IMR-90 (cell line): ENCODE measurements around the gene OPHN1. TPM values are rescaled to one million over a fixed set of nuclear protein-coding genes. Genes with fewer than 3 reads are reported as not detected.

ENCODE experiments used
- ATAC-seq: fragments of 200-7000 bp; cut with Tn5 transposase; 2 replicates; pipeline ENCODE4 v1.9.1; 2020; ENCODE audit warnings: low read depth, mild to moderate bottlenecking, moderate library complexity
- BruUV-seq: library from RNA; stranded (reverse); fragments of 400-500 nt; replicated peaks from 2 replicates; lab custom pipeline; 2021; lab: Mats Ljungman, UMichigan
- CTCF ChIA-PET: fragments of 300-600 bp; formaldehyde crosslinking; extraction: SDS; loops from one replicate; lab custom pipeline; 2021; ENCODE audit warnings: antibody characterized with exemption; lab: Yijun Ruan, JAX
- POLR2A ChIA-PET: fragments of 300-600 bp; sonication (Branson Sonifier 250); formaldehyde crosslinking; loops from one replicate; lab custom pipeline; 2022; ENCODE audit warnings: antibody characterized with exemption; ENCODE audit not compliant: unreplicated experiment; lab: Charles Lee
- DNase-seq: peaks from one replicate; pipeline ENCODE4 v3.0.0; 2013
- H2AFZ ChIP-seq: replicated peaks from 2 replicates; pipeline ENCODE3; 2013; ENCODE audit warnings: low read length, mild to moderate bottlenecking; ENCODE audit not compliant: poor library complexity
- H2AK5ac ChIP-seq: 2 replicates; pipeline ENCODE4 v1.6.1; 2013; ENCODE audit warnings: low read depth, low read length, inconsistent platforms
- H2AK9ac ChIP-seq: replicated peaks from 2 replicates; pipeline ENCODE3; 2013; ENCODE audit warnings: mild to moderate bottlenecking, low read depth, low read length, moderate library complexity; ENCODE audit not compliant: poor library complexity
- H2BK120ac ChIP-seq: 2 replicates; pipeline ENCODE4 v1.6.1; 2013; ENCODE audit warnings: low read depth, low read length, inconsistent platforms
- H2BK15ac ChIP-seq: 3 replicates; pipeline ENCODE4 v1.6.1; 2013; ENCODE audit warnings: low read depth, low read length, inconsistent platforms
- H2BK20ac ChIP-seq: 2 replicates; pipeline ENCODE4 v1.6.1; 2013; ENCODE audit warnings: low read depth, mild to moderate bottlenecking, inconsistent platforms, low read length, moderate library complexity
- H2BK5ac ChIP-seq: 2 replicates; pipeline ENCODE4 v1.6.1; 2013; ENCODE audit warnings: mild to moderate bottlenecking, low read depth, low read length, inconsistent platforms; ENCODE audit not compliant: poor library complexity, severe bottlenecking
- H3K14ac ChIP-seq: replicated peaks from 2 replicates; pipeline ENCODE4 v1.6.1; 2013; ENCODE audit warnings: low read depth, low read length, inconsistent platforms
- H3K18ac ChIP-seq: 2 replicates; pipeline ENCODE4 v1.6.1; 2013; ENCODE audit warnings: low read depth, low read length, control low read depth
- H3K23ac ChIP-seq: 2 replicates; pipeline ENCODE4 v1.6.1; 2013; ENCODE audit warnings: low read depth, low read length, inconsistent platforms
- H3K27ac ChIP-seq: 2 replicates; pipeline ENCODE4 v1.5.1; 2013; ENCODE audit warnings: mild to moderate bottlenecking, control low read depth, low read length; ENCODE audit not compliant: insufficient read depth
- H3K27me3 ChIP-seq: 2 replicates; pipeline ENCODE4 v1.6.1; 2013; ENCODE audit warnings: low read length; ENCODE audit not compliant: control insufficient read depth, insufficient read depth
- H3K36me3 ChIP-seq: 2 replicates; pipeline ENCODE4 v1.6.1; 2013; ENCODE audit warnings: low read length, mixed read lengths; ENCODE audit not compliant: control insufficient read depth, insufficient read depth
- H3K4ac ChIP-seq: 2 replicates; pipeline ENCODE4 v1.6.1; 2013; ENCODE audit warnings: low read depth, low read length, inconsistent platforms
- H3K4me1 ChIP-seq: 2 replicates; pipeline ENCODE4 v1.6.1; 2013; ENCODE audit warnings: low read length, mixed read lengths; ENCODE audit not compliant: control insufficient read depth, insufficient read depth
- H3K4me2 ChIP-seq: 2 replicates; pipeline ENCODE4 v1.6.1; 2013; ENCODE audit warnings: low read depth, mild to moderate bottlenecking, control low read depth, low read length, moderate library complexity
- H3K4me3 ChIP-seq: 2 replicates; pipeline ENCODE4 v1.5.1; 2013; ENCODE audit warnings: low read depth, mild to moderate bottlenecking, control low read depth, low read length, moderate library complexity; ENCODE audit not compliant: insufficient read depth
- H3K56ac ChIP-seq: 2 replicates; pipeline ENCODE4 v1.6.1; 2013; ENCODE audit warnings: low read length, inconsistent platforms; ENCODE audit not compliant: insufficient read depth; ENCODE audit errors: extremely low read depth
- H3K79me1 ChIP-seq, 2 experiments: 2 replicates each; pipeline ENCODE4 v1.6.1; 2013; ENCODE audit warnings: low read length in 2 of 2, inconsistent platforms in 1 of 2, low read depth in 1 of 2
- H3K9ac ChIP-seq: 2 replicates; pipeline ENCODE4 v1.6.1; 2013; ENCODE audit warnings: low read depth, low read length, control low read depth
- H3K9me1 ChIP-seq: 2 replicates; pipeline ENCODE4 v1.6.1; 2013; ENCODE audit warnings: low read length, inconsistent platforms; ENCODE audit not compliant: insufficient read depth
- H3K9me3 ChIP-seq: 2 replicates; pipeline ENCODE4 v1.6.1; 2013; ENCODE audit warnings: low read length; ENCODE audit not compliant: control insufficient read depth, insufficient read depth
- H4K20me1 ChIP-seq: 2 replicates; pipeline ENCODE4 v1.6.1; 2013; ENCODE audit warnings: low read length, inconsistent platforms; ENCODE audit not compliant: insufficient read depth
- H4K5ac ChIP-seq: 2 replicates; pipeline ENCODE4 v1.6.1; 2013; ENCODE audit warnings: mild to moderate bottlenecking, low read depth, low read length, control low read depth
- H4K8ac ChIP-seq, 2 experiments: 2 replicates each; pipeline ENCODE4 v1.6.1; 2013; ENCODE audit warnings: low read depth in 2 of 2, low read length in 2 of 2, control low read depth in 1 of 2, inconsistent platforms in 1 of 2
- H4K91ac ChIP-seq: 2 replicates; pipeline ENCODE4 v1.6.1; 2013; ENCODE audit warnings: low read depth, low read length, inconsistent platforms; ENCODE audit not compliant: insufficient read depth
- BHLHE40 ChIP-seq: fragments of 150-350 bp; IDR thresholded peaks from 2 replicates; pipeline ENCODE4 v1.6.1; 2016; ENCODE audit warnings: mild to moderate bottlenecking, low read depth, low read length
- CEBPB ChIP-seq: IDR thresholded peaks from 2 replicates; pipeline ENCODE4 v1.6.1; 2012; ENCODE audit warnings: low read depth, low read length, improper control_type of control experiment
- CHD1 ChIP-seq: IDR thresholded peaks from 2 replicates; pipeline ENCODE4 v1.6.1; 2012; ENCODE audit warnings: low read depth, low read length, improper control_type of control experiment
- CTCF ChIP-seq: conservative IDR thresholded peaks from 2 replicates; pipeline ENCODE4 v1.5.1; 2012; ENCODE audit warnings: mild to moderate bottlenecking, low read depth, low read length, improper control_type of control experiment
- ELK1 ChIP-seq: fragments of 150-350 bp; IDR thresholded peaks from 2 replicates; pipeline ENCODE4 v1.6.1; 2016; ENCODE audit warnings: low read depth, mild to moderate bottlenecking, low read length, moderate library complexity, borderline replicate concordance
- FOS ChIP-seq: fragments of 150-350 bp; IDR thresholded peaks from 2 replicates; pipeline ENCODE4 v1.6.1; 2016; ENCODE audit warnings: low read depth, low read length
- MAFK ChIP-seq: IDR thresholded peaks from 2 replicates; pipeline ENCODE4 v1.6.1; 2012; ENCODE audit warnings: low read depth, low read length, improper control_type of control experiment
- MAZ ChIP-seq: IDR thresholded peaks from 2 replicates; pipeline ENCODE4 v1.6.1; 2012; ENCODE audit warnings: low read depth, mild to moderate bottlenecking, low read length, improper control_type of control experiment, moderate library complexity, borderline replicate concordance
- MXI1 ChIP-seq: IDR thresholded peaks from 2 replicates; pipeline ENCODE4 v1.6.1; 2012; ENCODE audit warnings: low read depth, mild to moderate bottlenecking, low read length, moderate library complexity, borderline replicate concordance
- NFE2L2 ChIP-seq: fragments of 150-350 bp; IDR thresholded peaks from 2 replicates; pipeline ENCODE4 v1.6.1; 2016; ENCODE audit warnings: low read depth, mild to moderate bottlenecking, low read length
- POLR2A ChIP-seq: IDR thresholded peaks from 2 replicates; pipeline ENCODE4 v1.6.1; 2012; ENCODE audit warnings: mild to moderate bottlenecking, low read depth, low read length
- RAD21 ChIP-seq: IDR thresholded peaks from 2 replicates; pipeline ENCODE4 v1.6.1; 2012; ENCODE audit warnings: low read length, improper control_type of control experiment
- RCOR1 ChIP-seq: IDR thresholded peaks from 2 replicates; pipeline ENCODE4 v1.6.1; 2012; ENCODE audit warnings: mild to moderate bottlenecking, low read length, improper control_type of control experiment; ENCODE audit not compliant: insufficient replicate concordance
- RFX5 ChIP-seq: IDR thresholded peaks from 2 replicates; pipeline ENCODE4 v1.8.0; 2012; ENCODE audit warnings: low read depth, mild to moderate bottlenecking, low read length, moderate library complexity
- SMC3 ChIP-seq: fragments of 150-350 bp; IDR thresholded peaks from 2 replicates; pipeline ENCODE4 v1.6.1; 2016; ENCODE audit warnings: low read depth, mild to moderate bottlenecking, antibody characterized with exemption, low read length, moderate library complexity
- USF2 ChIP-seq: fragments of 150-350 bp; IDR thresholded peaks from 2 replicates; pipeline ENCODE4 v1.6.1; 2017; ENCODE audit warnings: mild to moderate bottlenecking, antibody characterized with exemption, low read length, low read depth
- WGBS, 2 experiments: methylation state at CpG; one replicate each; pipeline versions ENCODE4 v1.1.5 to v1.1.7; 2013; ENCODE audit warnings: missing lambda C conversion rate in 2 of 2; ENCODE audit not compliant: insufficient read length in 1 of 2; ENCODE audit errors: extremely low coverage in 2 of 2; 5-methylcytosine and 5-hydroxymethylcytosine counted together
- dilution Hi-C: fragments of 300-500 bp; cut with HindIII; formaldehyde crosslinking; loops from one replicate; pipeline ENCODE4 v1.14.3; 2018; ENCODE audit warnings: low sequenced_read_pairs; ENCODE audit not compliant: unreplicated experiment
- in situ Hi-C: fragments of 300-500 bp; cut with MboI; formaldehyde crosslinking; loops from 3 replicates; pipeline ENCODE4 v1.14.3; 2019; ENCODE audit warnings: low sequenced_read_pairs, inconsistent platforms, mixed read lengths
- intact Hi-C: fragments of 100-400 bp; cut with micrococcal nuclease; formaldehyde crosslinking; loops from 2 replicates; pipeline ENCODE4 v1.10.0; 2022
- polyA plus RNA-seq, 3 experiments: library from polyadenylated mRNA; depleted of rRNA; stranded (reverse); fragments of >200 nt; gene quantifications; 2 replicates each; pipeline ENCODE4 v1.2.3, GENCODE V29; 2012; ENCODE audit warnings: low replicate concordance in 1 of 3
- total RNA-seq: library from RNA; depleted of rRNA; stranded (reverse); fragments of >200 nt; gene quantifications from 2 replicates; pipeline ENCODE4 v1.2.3, GENCODE V29; 2012

The OPHN1 gene
- total and polyA plus RNA-seq, 2 of the 4 experiments (the other 2 are of a cell fraction), result 4.0 to 13.1 TPM

- Histone ChIP-seq H2BK20ac (no peak overlapping the region), H3K36me3 (no peaks in the 10 kb centered on the region), H3K14ac (no peak overlapping the region), H3K27me3 (no peaks in the 10 kb centered on the region; the same call in 1 of the 2 replicates), H3K4me3 (no peak overlapping the region), H4K8ac (no peak overlapping the region), H2AK5ac (no peak overlapping the region), H4K5ac (no peak overlapping the region), H4K91ac (no peak overlapping the region), H2BK120ac (no peak overlapping the region), H3K56ac (no peak overlapping the region; the same call in 1 of the 2 replicates), H3K79me1 (no peaks in the 10 kb centered on the region), H3K4ac (no peak overlapping the region; the same call in 1 of the 2 replicates), H3K9me1 (no peaks in the 10 kb centered on the region), H3K27ac (no peak overlapping the region), H3K18ac (no peak overlapping the region), H3K23ac (no peak overlapping the region), H2AK9ac (no peak overlapping the region), H3K4me1 (no peaks in the 10 kb centered on the region), H2BK15ac (no peak overlapping the region), H3K9ac (no peak overlapping the region), H3K9me3 (no peaks in the 10 kb centered on the region), H4K20me1 (no peaks in the 10 kb centered on the region), H2AFZ (no peak overlapping the region), H2BK5ac (peak overlapping the region; percentile 68), H3K4me2 (no peak overlapping the region)
- dilution Hi-C loops (no loop called here), in situ Hi-C loops (no loop called here), intact Hi-C loops (loop anchor here (1.0 kb wide), 1 partner anchor 265 kb away; no protein-coding TSS in a partner anchor)
- ATAC-seq (peak; percentile 21; the same call in 1 of the 2 replicates), DNase-seq (peak; percentile 67)
- 0% methylated on average over 1 of the region's 8 CpGs; no CpG with 5 or more reads in 1 of the 2 experiments for WGBS, 2 experiments
- TF ChIP-seq CHD1 (no peak), SMC3 (no peak), ELK1 (no peak), RCOR1 (no peak), POLR2A (no peak), RAD21 (no peak), MXI1 (no peak), CTCF (no peak), RFX5 (no peak), BHLHE40 (no peak), CEBPB (no peak), USF2 (no peak), NFE2L2 (no peak), MAZ (no peak), MAFK (no peak), FOS (no peak)
- ChIA-PET CTCF (interaction anchor here (0.8 kb wide), 1 partner anchor 265 kb away, joined by 3 read pairs; no protein-coding TSS in a partner anchor), POLR2A (no interaction called here)
- no TSS peak for BruUV-seq
Measured at GRCh38 chrX:68462197-68462596, 28.9 kb upstream of the OPHN1 start.
